Erythroblast (primary cell): ENCODE measurements around the gene CRACR2B.

ENCODE experiments used
- GATA1 ChIP-seq: IDR thresholded peaks from 2 replicates; pipeline ENCODE4 v1.6.1; 2011; ENCODE audit warnings: low read depth, mild to moderate bottlenecking, control low read depth, low read length, moderate library complexity
- POLR2A ChIP-seq: IDR thresholded peaks from 2 replicates; pipeline ENCODE4 v1.6.1; 2011; ENCODE audit warnings: mild to moderate bottlenecking, low read length

GRCh38 chr11:841981-842369 lies 14.3 kb downstream of the CRACR2B start:
- TF ChIP-seq POLR2A = no peak
- no peak for TF ChIP-seq GATA1
